GM18499 (cell line): ENCODE results near the gene ABR.

ENCODE experiments used
- ATAC-seq: cut with Tn5 transposase; IDR thresholded peaks from one replicate; pipeline ENCODE4 v1.9.1; 2021; ENCODE audit warnings: moderate number of reproducible peaks; ENCODE audit not compliant: insufficient read depth, unreplicated experiment

ABR gene

DNA sequence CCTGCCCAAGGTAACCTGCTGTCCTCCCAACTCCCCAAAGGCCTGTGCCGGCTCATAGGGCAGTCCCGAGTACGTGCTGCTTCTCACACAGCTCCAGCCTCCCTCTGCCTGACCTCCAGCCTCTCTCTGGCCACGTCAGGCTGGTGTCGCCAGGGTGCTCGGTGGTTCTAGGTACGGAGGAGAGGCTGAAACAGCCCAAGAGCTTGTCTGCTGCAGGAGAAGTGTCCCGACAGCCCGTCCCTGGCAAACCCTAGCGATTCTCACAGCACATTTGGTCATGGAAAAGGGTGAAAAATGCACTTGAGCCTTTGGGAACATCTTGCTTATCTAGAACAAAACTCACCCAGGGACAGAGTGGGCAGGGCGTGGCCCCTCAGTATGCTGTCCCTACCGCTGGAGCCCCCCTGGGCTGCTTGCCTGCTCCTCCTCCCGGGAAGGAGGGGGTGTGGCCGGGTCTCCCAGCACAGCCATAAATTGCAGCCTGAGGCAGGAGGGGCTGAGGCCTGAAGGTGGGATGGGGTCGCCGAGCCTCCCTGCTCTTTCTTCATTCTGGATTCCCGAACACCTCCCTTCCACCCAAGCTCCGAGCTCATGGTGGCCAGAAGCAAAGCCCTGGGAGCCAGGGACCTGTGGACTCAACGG lies 142.4 kb downstream of the ABR start:
- no peak for ATAC-seq

DNA sequence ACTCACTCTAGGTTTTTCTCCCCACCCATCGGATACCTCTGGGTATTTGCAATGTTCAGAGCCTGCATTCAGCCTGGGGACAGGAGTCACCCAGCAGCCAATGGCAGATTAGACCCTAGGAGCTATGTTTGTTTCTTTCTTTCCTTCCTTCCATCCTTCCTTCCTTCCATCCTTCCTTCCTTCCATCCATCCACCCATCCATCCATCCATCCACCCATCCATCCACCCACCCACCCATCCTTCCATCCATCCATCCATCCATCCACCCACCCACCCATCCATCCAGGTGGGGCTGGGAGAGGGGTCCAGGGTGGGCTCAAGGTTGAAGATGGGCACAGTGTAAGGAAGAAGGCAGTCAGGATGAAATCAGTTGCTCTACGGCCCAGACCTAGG lies 142.9 kb downstream of the ABR start:
- no peak for ATAC-seq

DNA sequence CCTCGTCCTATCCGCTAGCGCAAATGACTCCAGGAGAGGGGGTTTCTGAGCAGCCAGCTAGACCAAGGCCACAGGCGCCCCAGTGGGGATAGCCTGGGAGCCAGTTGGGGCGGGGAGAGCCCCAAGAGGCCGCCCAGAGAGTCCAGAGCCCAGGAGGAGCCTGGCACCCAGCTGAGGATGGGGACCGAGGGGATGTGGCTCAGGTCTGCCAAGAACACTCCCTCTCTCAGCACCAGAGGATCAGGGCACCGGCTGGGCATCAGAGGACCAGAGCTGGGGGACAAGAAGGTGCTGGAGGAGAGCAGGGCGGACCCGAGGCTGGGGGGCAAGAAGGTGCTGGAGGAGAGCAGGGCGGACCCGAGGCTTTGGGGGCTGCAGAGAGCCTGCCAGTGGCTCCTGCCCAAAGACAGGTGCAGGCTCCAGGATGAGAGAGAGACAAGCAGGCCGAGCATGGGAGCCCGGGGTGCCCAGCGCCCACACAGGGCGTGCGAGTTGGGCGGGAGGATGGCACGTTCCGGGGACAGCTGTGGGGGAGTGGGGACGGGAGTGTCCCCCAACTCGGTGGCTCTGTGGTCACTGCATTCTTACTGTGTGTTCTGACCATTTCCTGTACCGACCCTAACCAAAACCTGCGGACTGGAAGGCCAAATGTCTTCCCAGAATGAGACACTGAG lies 143.5 kb downstream of the ABR start:
- ATAC-seq: no peak

DNA sequence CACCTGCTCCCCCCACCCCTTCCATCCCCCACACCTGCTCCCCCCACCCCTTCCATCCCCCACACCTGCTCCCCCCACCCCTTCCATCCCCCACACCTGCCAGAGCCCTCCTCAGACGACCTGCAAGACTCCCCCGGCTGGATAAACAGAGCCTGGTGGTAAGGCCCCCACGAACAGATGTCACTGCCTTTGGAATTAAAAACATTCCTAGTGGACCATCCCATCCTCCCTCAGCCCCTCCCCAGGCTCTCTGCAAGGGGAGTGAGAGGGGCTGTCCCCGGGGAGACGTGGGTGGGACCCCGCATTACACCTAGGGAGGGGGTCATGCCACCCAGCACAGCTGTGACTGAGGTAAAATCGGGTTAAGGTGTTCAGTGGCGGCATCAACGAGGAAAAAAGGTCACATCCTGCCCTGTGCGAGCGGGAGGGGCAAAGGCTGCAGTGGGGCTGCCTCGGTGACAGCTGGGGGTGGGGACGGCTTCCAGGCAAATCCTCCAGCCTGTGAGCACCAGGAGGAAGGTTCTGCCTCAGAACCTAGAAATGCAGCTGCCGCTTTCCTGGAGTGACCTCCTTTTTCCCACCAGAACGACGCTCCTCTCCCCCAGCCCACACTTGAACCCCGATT lies 144.1 kb downstream of the ABR start:
- no peak for ATAC-seq

DNA sequence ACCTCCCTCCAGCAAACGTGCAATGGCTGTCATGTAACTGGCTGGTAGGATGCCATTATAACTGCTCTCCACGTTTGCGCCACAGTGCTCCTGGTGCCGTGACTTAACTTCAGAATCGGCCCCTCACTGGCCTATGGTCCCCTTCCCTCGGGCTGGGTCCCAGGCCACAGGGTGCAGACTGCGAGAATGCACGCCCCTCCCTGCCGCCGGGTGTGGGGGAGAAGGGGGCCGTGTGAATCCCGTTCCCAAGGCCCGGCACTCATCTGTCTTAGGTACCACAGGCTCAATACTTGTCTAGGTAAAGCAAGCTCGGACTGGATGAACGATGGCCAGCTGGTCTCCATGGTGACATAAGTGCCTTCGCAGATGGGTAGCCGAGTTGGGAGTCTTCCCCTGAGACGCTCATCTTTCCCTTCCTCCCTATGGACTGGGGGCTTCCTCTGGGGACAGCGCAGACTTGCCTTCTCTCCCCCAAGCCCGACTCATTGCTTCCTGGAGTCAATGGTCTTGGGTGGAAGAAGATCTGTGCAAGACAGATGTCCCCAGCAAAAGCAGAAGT lies 145.1 kb downstream of the ABR start:
- no peak for ATAC-seq

DNA sequence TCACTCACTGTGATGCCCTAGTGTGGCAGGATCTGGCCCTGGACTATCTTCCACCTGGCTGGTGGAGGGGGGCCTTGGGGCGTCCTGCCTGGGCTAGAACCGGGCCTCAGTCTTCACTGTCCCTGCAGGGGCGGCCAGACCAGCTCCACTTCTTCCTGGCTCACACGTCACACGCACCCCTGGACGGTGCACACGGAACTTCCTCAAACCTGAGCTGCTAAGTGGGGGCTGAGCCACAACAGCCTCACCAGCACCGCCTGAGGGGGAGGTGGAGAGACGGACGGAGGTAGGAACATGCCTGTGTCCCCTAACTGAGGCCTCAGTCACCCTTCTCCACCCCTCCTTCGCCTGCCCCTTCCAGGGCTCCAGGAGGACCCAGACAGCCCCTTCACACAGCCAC lies 146.3 kb downstream of the ABR start:
- no peak for ATAC-seq

DNA sequence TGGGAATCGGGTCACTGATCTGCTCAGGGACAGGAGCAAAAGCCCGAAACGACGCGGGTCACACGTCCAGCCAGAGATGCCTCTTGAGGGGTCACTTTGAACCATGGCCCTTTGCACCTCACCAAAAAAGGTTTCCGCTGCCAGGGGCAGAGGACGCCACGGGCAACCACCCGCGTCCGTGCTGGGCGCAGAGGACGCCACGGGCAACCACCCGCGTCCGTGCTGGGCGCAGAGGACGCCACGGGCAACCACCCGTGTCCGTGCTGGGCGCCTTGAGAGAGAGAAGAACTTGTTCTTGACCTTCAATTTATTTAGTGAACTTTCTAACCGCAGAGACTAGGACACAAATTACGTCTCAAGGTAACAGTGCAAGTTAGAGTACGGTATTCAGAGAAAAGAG lies 147.4 kb downstream of the ABR start:
- no peak for ATAC-seq

DNA sequence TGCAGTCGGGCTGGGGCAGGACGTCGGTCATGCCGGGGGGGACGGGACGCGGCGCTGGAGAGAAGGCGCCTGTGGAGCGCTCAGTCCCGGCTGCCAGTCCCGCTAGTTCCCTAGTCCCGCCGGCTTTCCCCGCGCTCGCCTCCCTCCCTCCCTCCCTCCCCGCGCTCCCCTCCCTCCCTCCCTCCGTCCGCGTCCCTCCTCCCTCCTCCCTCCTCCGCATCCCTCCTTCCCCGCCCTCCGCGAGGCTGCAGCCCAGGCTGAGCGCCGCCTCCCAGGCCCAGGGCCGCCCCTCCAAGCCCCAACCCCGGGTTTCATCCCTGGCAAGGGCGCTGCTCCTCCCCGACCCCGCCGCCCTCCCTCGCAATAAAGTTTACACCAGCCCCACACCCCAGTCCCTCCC lies 148.1 kb downstream of the ABR start:
- ATAC-seq: no peak

DNA sequence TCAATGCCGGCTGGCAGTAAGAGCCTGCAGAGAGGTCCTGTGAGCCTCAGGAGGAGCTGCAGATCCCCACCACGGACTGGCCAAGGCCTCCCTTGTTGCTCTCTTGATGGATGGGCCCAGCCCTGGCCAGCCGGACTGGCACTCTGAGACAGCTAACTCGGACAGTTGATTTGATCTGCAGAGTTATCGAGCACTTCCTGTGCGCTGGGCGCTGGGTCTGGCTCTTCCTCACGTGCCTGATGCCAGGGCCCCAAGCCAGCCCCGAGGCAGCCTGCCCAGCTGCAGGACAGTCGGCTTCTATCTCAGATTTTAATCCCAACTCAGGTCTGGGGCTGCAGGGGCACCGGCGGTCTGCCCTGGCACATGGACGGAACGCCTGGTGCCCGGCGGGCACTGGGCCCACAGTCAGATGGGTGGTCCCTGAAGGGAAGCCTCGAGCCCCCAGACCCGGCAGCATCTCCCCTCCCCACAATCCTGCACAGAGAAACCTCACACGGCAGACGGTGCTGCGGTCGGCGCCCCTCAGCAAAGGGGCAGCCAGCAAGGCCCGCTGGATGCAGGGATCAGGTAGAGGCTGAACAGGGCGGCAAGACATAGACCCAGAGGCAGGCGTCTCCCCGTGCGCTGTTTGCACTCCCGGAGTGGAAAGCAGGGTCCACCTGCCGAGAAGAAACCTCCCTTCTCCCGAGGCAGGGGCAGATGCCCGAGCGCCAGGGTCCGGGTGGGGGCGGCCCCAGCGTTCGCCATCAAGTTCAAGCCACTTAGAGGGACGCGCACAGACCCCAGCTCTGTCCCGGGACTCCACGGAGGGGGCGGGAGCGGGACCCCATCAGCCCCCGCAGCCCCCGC lies 148.9 kb downstream of the ABR start:
- no peak for ATAC-seq

DNA sequence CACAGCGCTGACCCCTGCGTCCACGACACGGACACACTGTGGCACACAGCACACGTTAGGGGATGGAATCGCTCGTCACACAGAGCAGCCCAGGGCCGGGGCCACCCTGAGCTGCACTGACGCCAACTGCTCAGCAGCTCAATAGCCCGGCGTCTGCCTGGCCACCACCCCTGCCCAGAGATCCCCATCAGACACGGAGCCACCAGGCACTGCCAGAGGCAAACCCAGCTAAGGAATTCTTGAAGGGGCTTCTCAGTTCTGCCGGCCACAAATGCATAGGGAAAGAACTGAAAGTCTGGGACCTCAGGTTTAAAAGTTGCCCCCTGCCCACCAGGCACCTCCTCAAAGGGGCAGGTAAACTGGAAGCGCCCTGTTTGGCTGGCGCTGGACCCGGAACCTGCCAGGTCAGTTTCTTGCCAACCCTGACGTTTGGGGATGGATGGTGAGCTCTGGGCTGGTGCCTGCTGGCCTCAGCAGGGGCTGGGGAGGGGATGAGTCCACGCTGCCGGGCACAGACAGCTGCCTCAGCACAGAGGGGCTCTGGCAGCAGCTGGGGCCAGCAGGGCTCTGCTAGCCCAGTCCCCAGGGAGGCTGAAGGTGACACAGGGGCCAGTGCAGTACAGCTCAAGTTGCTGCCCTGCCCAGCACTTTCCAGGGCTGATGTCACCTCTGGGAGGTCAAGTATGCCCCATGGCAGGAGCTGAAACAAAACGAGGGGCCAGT lies 149.7 kb downstream of the ABR start:
- no peak for ATAC-seq

DNA sequence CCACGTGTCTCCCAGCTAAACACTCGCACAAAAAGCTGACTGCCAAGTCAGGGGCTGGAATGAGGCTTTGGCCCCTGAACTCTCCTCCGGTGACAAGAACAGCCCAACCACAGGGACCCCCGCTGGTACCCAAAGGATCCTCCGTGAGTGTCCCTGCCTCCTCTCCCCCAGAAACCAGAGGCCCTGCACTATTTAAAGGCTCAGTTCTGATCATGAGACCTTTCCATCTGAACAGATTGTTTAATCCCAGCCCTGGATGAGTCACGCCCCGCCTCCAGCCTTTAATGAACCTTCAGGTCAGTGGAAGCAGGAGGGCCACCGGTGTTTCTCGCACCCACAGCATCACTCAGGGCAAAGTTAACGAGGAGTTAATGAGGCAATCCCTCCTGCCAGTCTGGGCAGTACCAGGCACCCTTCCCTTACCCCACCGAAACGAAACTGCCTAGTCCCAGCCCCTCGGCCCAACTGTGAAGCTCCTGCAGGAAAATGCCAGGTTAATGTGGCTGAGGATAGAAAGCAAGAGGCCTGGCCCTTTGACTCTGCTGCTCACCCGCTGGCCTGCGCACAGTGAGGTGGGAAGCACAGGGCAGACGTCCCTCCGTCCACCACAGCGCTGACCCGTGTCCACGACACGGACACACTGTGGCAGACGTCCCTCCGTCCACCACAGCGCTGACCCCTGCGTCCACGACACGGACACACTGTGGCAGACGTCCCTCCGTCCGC lies 150.4 kb downstream of the ABR start:
- ATAC-seq: no peak

DNA sequence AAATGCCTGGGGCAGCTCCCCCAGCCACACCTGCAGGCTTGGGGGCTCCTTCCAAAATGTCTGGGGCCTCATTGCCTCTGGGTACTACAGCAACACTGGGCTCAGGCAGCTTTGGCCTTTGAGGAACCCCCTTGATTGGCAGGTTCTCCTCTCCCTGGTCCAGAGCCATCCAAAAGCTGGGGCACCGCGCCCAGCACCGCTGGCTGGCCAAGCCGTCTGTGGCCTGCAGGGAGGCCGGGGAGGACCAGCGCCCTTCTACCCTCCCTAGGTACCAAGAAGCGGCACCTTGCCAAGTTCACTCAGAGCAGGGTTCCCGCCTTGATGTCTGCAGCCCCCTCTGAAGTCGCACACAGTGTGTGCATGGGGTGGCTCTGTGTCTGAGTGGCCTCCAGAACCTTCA lies 152.7 kb downstream of the ABR start:
- ATAC-seq: no peak

DNA sequence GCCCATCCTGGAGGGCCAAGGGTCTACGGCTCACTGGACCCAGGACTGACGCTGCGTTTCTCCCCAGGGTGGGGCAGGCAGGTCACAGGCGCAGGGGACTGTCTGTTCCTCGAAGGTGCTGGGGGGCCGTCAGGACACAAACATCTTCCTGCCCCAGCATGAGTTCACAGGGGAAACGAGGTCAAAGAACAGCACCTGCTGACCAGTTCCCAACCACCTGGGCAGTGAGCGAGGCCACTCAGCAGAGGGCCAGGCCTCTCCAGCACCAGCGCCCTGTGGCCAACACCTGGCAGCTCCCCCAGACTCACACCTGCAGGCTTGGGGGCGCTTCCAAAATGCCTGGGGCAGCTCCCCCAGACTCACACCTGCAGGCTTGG lies 153.2 kb downstream of the ABR start:
- ATAC-seq: no peak

DNA sequence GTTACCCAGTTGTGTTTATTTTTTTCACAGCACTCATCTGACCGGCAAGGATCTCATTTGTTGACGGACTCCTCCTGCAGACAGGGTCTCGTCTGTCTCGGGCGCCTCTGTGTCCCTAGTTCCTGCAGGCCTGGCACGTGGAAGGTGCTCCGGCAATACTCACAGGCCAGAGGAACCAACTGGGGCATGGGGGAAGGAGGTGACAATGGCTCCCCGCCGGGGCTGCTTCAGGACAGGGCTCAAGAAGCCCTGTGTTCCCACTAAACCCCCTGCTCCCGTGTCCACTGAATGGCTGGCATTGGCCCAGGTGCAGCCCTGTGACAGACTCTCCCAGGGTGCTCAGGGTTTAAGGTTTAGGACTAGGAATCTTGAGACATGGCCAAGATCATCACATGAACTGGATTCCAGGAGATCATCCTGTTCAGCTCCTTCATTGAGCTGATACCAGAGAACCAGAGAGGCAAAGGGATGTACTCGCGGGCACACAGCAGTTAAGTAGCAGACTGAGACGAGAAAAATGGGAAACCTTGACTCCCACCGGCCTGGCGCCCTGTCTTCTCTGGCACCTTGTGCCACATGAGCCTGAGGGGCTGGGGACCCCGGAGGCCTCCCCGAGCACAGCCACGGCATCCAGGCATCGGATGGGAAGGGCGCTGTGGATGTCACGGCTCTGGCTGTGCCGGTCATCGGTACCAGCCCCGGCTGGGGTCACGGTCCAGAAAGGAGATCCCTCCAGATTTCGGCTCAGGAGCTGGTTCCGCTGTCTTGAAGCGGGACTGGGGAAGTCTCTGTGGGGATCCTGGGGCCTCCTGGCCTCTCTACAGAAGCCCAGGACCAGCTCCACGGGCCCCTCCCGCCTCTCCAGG lies 153.8 kb downstream of the ABR start:
- no peak for ATAC-seq

DNA sequence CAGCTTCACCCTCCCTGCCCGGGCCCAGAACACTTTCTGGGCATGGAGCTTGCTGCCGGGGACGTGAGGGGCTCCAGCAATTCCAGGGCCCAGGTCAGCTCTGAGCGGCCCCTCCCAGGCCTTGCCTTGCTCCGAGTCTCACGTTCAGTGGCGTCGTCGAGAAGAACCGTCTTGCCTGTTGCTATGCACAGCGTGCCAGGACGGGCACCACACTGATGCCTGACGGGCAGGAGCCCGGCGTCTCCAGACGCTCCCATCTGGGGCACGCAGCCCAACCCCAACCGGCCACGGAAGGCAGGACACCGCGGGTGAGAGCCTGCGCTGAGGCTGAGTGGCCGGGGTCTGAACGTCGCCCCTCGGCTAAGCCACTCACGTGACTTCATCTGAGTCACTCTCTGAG lies 155.7 kb downstream of the ABR start:
- ATAC-seq: no peak

DNA sequence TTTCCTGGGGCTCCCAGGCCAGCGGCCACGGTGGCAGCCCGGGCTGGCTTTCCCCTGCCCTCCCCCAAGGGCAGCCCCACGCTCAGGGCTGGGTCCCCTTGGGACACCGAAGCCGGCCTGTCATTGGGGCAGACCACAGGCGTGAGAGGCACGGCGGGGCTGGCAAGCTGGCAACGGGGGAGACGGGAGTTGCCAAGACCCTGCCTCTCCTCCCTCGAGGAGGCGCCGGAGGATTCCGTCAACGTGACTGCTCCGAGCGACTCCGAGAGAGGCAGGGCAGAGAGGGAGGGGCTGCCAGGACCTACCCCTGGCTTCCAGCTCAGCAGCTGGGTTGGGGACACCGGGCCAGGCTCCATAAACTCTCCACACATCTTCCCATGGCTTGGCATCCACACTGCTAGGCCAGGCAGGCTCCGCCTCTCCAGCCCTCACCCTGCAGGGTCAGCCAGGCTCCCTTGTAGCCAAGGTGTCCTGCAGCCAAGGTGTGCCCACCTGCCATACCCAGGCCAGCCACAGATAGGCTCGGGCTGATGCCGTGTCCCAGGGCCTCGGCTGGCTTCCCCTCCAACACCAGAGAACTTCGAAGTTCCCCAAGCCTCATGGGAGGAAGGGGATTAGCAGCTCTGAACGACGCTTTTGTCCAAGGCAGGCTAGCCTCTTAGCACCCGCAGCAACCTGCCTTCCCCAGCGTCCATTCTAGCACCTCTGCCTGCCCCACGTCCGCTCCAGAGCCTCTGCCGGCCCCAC lies 157.3 kb downstream of the ABR start:
- no peak for ATAC-seq

DNA sequence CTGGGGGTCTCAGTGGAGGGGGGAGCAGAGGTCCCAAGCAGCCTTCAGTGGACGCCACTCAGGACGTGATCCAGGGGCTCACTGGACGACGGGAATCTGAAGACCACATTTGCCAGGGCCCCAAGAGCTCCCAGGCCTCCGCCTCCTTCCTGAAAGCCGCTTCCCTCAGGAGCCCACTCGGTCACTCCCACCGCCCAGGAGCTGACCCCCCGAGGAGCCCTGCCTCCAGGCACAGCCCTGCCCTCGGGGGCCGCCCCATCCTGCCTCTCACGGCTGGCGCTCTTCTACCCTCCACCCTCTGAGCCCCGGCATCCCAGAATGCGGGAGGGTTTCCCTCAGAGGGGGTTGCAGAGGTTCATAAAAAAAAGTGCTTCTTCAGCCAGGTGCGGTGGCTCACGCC lies 158.6 kb downstream of the ABR start:
- no peak for ATAC-seq

DNA sequence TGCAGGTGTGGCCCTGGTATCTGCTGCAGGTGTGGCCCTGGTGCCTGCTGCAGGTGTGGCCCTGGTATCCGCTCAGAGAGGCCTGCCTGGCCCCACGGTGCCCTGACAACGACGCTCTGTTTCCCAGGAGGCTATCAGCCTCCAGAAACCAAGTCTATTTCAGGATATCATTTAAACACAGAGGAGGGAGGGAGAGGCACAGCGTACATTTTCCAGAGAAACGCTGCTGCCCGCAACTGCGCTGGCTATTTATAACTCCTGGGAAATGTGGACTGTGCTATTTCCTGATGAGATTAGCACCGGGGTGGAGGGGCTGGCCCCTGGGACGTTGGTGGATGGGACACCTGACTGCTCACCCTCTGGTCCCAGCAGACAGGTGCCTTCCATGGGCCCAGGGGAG lies 160.3 kb downstream of the ABR start:
- ATAC-seq: no peak
